Thyroid gland (tissue), 4 donors: Measurements from ENCODE around the gene HOMER2. TPM values are rescaled to one million over a fixed set of nuclear protein-coding genes. Genes with fewer than 3 reads are reported as not detected.
"Not testable (repeated sequence)": the region's sequence is repeated elsewhere in the genome, so short reads cannot be mapped to it uniquely, and the experiment has no call there.

Experiments
- DNase-seq, 2 donors: peaks; one replicate each; pipeline ENCODE4 v3.0.0-alpha.2; 2019
- H3K27ac ChIP-seq, 3 donors: fragments of 200-600 bp; sonication (generic); 1 replicate in 2 of 3; 2 replicates in 1 of 3; pipeline ENCODE4 v1.5.1; 2016 to 2019; ENCODE audit warnings: mild to moderate bottlenecking in 1 of 3, moderate library complexity in 1 of 3
- H3K27me3 ChIP-seq: fragments of 200-600 bp; sonication (generic); one replicate; pipeline ENCODE4 v1.5.1; 2019
- H3K36me3 ChIP-seq, 2 donors: fragments of 200-600 bp; sonication (generic); one replicate each; pipeline ENCODE4 v1.5.1; 2016 to 2019
- H3K4me1 ChIP-seq, 2 donors: fragments of 200-600 bp; sonication (generic); one replicate each; pipeline ENCODE4 v1.5.1; 2017 to 2019
- H3K4me3 ChIP-seq, 3 donors: fragments of 200-600 bp; sonication (generic); replicated peaks in 1 of 3; 1 replicate in 2 of 3; 2 replicates in 1 of 3; pipeline ENCODE4 v1.5.1; 2016; ENCODE audit warnings: mild to moderate bottlenecking in 1 of 3
- H3K9me3 ChIP-seq: fragments of 200-600 bp; sonication (generic); one replicate; pipeline ENCODE4 v1.5.1; 2017
- CTCF ChIP-seq, 6 experiments: fragments of 200-600 bp in 3 of 6; fragments of 450-650 bp in 3 of 6; sonication (generic) in 3 of 6; IDR thresholded peaks; one replicate each; pipeline ENCODE4 v1.5.1; 2016 to 2019; ENCODE audit warnings: antibody characterized with exemption in 6 of 6, mild to moderate bottlenecking in 2 of 6, inconsistent platforms in 1 of 6, moderate library complexity in 1 of 6
- POLR2A ChIP-seq, 2 donors: fragments of 450-650 bp; IDR thresholded peaks; one replicate each; pipeline ENCODE4 v1.6.1; 2017; ENCODE audit warnings: antibody characterized with exemption in 2 of 2, mild to moderate bottlenecking in 2 of 2, moderate library complexity in 1 of 2
- WGBS, 2 donors: methylation state at CpG; one replicate each; pipeline ENCODE4 v1.1.5; 2017; 5-methylcytosine and 5-hydroxymethylcytosine counted together
- intact Hi-C: fragments of 100-400 bp; cut with DNase I; formaldehyde crosslinking; loops from one replicate; pipeline ENCODE4 v1.15.1; 2023
- total RNA-seq, 4 donors: library from RNA; depleted of rRNA; stranded (reverse); fragments of >200 nt; gene quantifications; one replicate each; pipeline ENCODE4 v1.2.3, GENCODE V29; 2016

Gene HOMER2
- total RNA-seq, 4 donors from 2014 or later, result 89.1 to 211 (median 122) TPM

GRCh38 chr15:82943176-82943575, 9.3 kb downstream of the HOMER2 start:
- DNase-seq, result no peak
- no peaks in the 10 kb centered on the region for H3K36me3 ChIP-seq
- TF ChIP-seq POLR2A (IDR thresholded peaks at IDR 0.05) (no peak), CTCF (IDR thresholded peaks at IDR 0.05) (no peak)
- peaks cover 39 to 49% of the 10 kb centered on the region in 2 donors for H3K4me1 ChIP-seq
- H3K9me3 ChIP-seq, result no peaks in the 10 kb centered on the region
- intact Hi-C loops, result no loop called here
- WGBS, 2 donors, result 68 to 72% methylated on average over 3 of the region's 3 CpGs
- peak overlapping the region; percentile 87 to 93 (median 89) for H3K27ac ChIP-seq
- no peak overlapping the region for H3K4me3 ChIP-seq
- no peaks in the 10 kb centered on the region for H3K27me3 ChIP-seq

- intact Hi-C loops, result no loop called here
- no peaks in the 10 kb centered on the region for H3K27me3 ChIP-seq
- 43 to 51% methylated on average over 8 of the region's 8 CpGs for WGBS, 2 donors
- no peaks in the 10 kb centered on the region for H3K36me3 ChIP-seq
- TF ChIP-seq POLR2A (IDR thresholded peaks at IDR 0.05) (peak in 1 of 2 donors; percentile 73), CTCF (IDR thresholded peaks at IDR 0.05) (no peak)
- peak overlapping the region; percentile 87 to 93 (median 89) for H3K27ac ChIP-seq
- peaks cover 40 to 49% of the 10 kb centered on the region in 2 donors for H3K4me1 ChIP-seq
- H3K4me3 ChIP-seq, result no peak overlapping the region
- peak; percentile 97 for DNase-seq
- no peaks in the 10 kb centered on the region for H3K9me3 ChIP-seq
Measured at GRCh38 chr15:82942691-82943090, 9.8 kb downstream of the HOMER2 start.

- H3K27me3 ChIP-seq, intact Hi-C loops: not testable (repeated sequence)
- 96 to 97% methylated on average over 6 of the region's 6 CpGs for WGBS, 2 donors
Measured at GRCh38 chr15:82939678-82940077, 12.8 kb downstream of the HOMER2 start.

GRCh38 chr15:82937712-82938058, 14.8 kb downstream of the HOMER2 start:
- Histone ChIP-seq H3K27me3 (no peaks in the 10 kb centered on the region), H3K4me3 (no peak overlapping the region), H3K4me1 (peaks cover 12 to 16% of the 10 kb centered on the region in 2 donors), H3K9me3 (no peaks in the 10 kb centered on the region), H3K27ac (no peak overlapping the region), H3K36me3 (no peaks in the 10 kb centered on the region)
- DNase-seq, result no peak
- no peak for TF ChIP-seq CTCF (IDR thresholded peaks at IDR 0.05)
- TF ChIP-seq POLR2A (IDR thresholded peaks at IDR 0.05), result no peak
- intact Hi-C loops, result no loop called here
- WGBS, 2 donors, result 92 to 99% methylated on average over 5 of the region's 5 CpGs

More at GRCh38 chr15:82939678-82940077, 12.8 kb downstream of the HOMER2 start:
- not testable (repeated sequence) for H3K36me3 ChIP-seq, H3K9me3 ChIP-seq, H3K27ac ChIP-seq, H3K4me3 ChIP-seq, DNase-seq
- peaks cover 31 to 36% of the 10 kb centered on the region in 2 donors for H3K4me1 ChIP-seq

- no peak for TF ChIP-seq CTCF (IDR thresholded peaks at IDR 0.05)
- TF ChIP-seq POLR2A (IDR thresholded peaks at IDR 0.05), result no peak
- H3K27me3 ChIP-seq, result no peaks in the 10 kb centered on the region
- peaks cover 8 to 12% of the 10 kb centered on the region in 2 donors for H3K4me1 ChIP-seq
- no peak overlapping the region for H3K27ac ChIP-seq
- intact Hi-C loops, result no loop called here
- H3K4me3 ChIP-seq, result no peak overlapping the region
- WGBS, 2 donors, result 81 to 85% methylated on average over 4 of the region's 4 CpGs
- H3K36me3 ChIP-seq, result no peaks in the 10 kb centered on the region
- no peak for DNase-seq
- no peaks in the 10 kb centered on the region for H3K9me3 ChIP-seq
Measured at GRCh38 chr15:82936966-82937711, 15.4 kb downstream of the HOMER2 start.
